ENCODE measurements around the gene GRIK2. TPM values are rescaled to one million over a fixed set of nuclear protein-coding genes. Genes with fewer than 3 reads are reported as not detected.

The GRIK2 gene
- total RNA-seq, 1 experiment from 2014 or later: 0.70 TPM

- H3K79me2 ChIP-seq (ENCODE audit: insufficient read depth, low read length): no peaks in the 10 kb centered on the region
- no peak overlapping the region for H2AFZ ChIP-seq (ENCODE audit: low read length)
- H3T11ph ChIP-seq (ENCODE audit: low read length): no peak overlapping the region
- Mint-ChIP-seq H3K4me1 (peaks cover 27 to 32% of the 10 kb centered on the region in 2 experiments), H3K4me3 (no peak overlapping the region), H3K27me3 (ENCODE audit: low read depth) (no peaks in the 10 kb centered on the region), H3K36me3 (ENCODE audit: insufficient read depth in 1 of 3, low read depth in 3 of 3) (peaks cover 12 to 21% (median 12%) of the 10 kb centered on the region in 3 experiments), H3K27ac (peak overlapping the region in 2 of 3 experiments; percentile 26 to 97; a peak in 3 of 7 replicates), H3K9me3 (peaks cover 7 to 15% of the 10 kb centered on the region in 2 experiments)
- no peak overlapping the region for H2BK12ac ChIP-seq (ENCODE audit: insufficient read length, low read depth, low read length)
- no peak overlapping the region for H4K5ac ChIP-seq (ENCODE audit: insufficient read length, low read depth, low read length)
- no peak overlapping the region for H2BK15ac ChIP-seq (ENCODE audit: low read depth, low read length)
- no peak overlapping the region for H3K18ac ChIP-seq (ENCODE audit: insufficient read length, low read depth, low read length)
- H3K9ac ChIP-seq (ENCODE audit: extremely low read depth, insufficient read length, low read length): no peak overlapping the region
- H2BK20ac ChIP-seq (ENCODE audit: low read depth, low read length, poor library complexity, severe bottlenecking): peak overlapping the region; percentile 78
- WGBS (ENCODE audit: extremely low coverage, insufficient read length, low lambda C conversion rate): no CpG with 5 or more reads among the region's 2 CpGs
- no peak overlapping the region for H2AK5ac ChIP-seq (ENCODE audit: insufficient read length, low read length)
- no peaks in the 10 kb centered on the region for H3K23me2 ChIP-seq (ENCODE audit: insufficient read length, low read depth, low read length, poor library complexity, severe bottlenecking)
- no peak overlapping the region for H2BK120ac ChIP-seq (ENCODE audit: low read depth, low read length, poor library complexity, severe bottlenecking)
- H4K91ac ChIP-seq (ENCODE audit: insufficient read length, low read depth, low read length): no peak overlapping the region
- H3K14ac ChIP-seq (ENCODE audit: insufficient read depth, low read length): no peak overlapping the region
- H3K4me1 ChIP-seq (ENCODE audit: insufficient read depth, low read length): peaks cover 7% of the 10 kb centered on the region
- no peak overlapping the region for H3K23ac ChIP-seq (ENCODE audit: insufficient read length, low read depth, low read length)
- H2BK5ac ChIP-seq (ENCODE audit: insufficient read length, low read length): no peak overlapping the region
- no peak overlapping the region for H3K27ac ChIP-seq (ENCODE audit: insufficient read length, low read depth, low read length)
- H3K4me2 ChIP-seq (ENCODE audit: insufficient read depth, insufficient read length, low read length): no peak overlapping the region
- H3K79me1 ChIP-seq (ENCODE audit: insufficient read depth, low read depth, low read length, poor library complexity, severe bottlenecking): no peaks in the 10 kb centered on the region
- DNase-seq: no peak
- H3K9me3 ChIP-seq (ENCODE audit: control insufficient read depth, low read depth, low read length): peaks cover 3% of the 10 kb centered on the region
- H4K8ac ChIP-seq (replicated peaks; ENCODE audit: insufficient read length, low read depth, low read length): no peak overlapping the region
- H4K20me1 ChIP-seq (ENCODE audit: control insufficient read depth, insufficient read depth, insufficient read length): no peaks in the 10 kb centered on the region
- no peak overlapping the region for H3K56ac ChIP-seq (ENCODE audit: insufficient read length, low read depth, low read length)
- no peak overlapping the region for H3K4ac ChIP-seq (ENCODE audit: low read depth, low read length)
- H3K27me3 ChIP-seq (ENCODE audit: insufficient read depth, low read length): no peaks in the 10 kb centered on the region
- TF ChIP-seq, protein P1, sequence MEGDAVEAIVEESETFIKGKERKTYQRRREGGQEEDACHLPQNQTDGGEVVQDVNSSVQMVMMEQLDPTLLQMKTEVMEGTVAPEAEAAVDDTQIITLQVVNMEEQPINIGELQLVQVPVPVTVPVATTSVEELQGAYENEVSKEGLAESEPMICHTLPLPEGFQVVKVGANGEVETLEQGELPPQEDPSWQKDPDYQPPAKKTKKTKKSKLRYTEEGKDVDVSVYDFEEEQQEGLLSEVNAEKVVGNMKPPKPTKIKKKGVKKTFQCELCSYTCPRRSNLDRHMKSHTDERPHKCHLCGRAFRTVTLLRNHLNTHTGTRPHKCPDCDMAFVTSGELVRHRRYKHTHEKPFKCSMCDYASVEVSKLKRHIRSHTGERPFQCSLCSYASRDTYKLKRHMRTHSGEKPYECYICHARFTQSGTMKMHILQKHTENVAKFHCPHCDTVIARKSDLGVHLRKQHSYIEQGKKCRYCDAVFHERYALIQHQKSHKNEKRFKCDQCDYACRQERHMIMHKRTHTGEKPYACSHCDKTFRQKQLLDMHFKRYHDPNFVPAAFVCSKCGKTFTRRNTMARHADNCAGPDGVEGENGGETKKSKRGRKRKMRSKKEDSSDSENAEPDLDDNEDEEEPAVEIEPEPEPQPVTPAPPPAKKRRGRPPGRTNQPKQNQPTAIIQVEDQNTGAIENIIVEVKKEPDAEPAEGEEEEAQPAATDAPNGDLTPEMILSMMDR (conservative IDR thresholded peaks at IDR 0.05): no peak
Observed at GRCh38 chr6:101741474-101742171, 348.1 kb downstream of the GRIK2 start.

Data from H9 (cell line).